ENCODE results near the gene ZCCHC9.

DNA sequence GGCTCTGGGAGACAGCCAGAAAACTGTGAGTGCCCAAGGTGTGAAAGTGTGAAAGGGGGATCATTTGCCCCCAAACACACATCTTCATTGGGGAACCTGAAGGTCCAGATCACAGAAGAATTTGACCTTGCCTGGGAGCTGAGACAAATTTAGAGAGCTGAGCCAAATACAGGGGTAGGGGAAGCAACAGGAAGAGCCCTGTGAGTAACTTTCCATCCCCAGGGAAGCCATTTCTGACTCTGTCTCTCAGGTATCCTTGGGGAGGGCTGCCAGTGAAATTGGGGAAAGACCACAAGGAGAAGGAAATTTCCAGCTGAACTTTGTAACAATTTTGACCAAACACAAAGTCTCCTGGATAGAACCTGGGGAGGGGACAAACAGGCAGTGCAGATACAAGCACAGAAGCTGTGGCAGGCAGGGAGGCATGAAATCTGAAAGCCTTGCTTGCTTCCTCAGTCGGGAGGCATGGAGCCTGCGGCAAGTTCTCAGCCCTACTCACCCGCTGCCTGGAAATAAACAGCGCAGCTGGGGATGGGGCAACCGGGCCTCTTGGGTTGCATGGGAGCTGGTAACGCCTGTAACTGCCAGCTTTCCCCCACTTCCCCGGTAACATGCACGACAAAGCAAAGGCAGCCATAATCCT, 31.5 kb upstream of the ZCCHC9 start:
- TF ChIP-seq CTCF (IDR thresholded peaks at IDR 0.05; ENCODE audit: insufficient read depth, low read depth, low read length): no peak
- no peak for TF ChIP-seq EZH2 (IDR thresholded peaks at IDR 0.05; ENCODE audit: insufficient read depth, low read length)

Data from astrocyte (in vitro differentiated cells and primary cell).